Stimulated activated CD4-positive, alpha-beta T cell treated with anti-CD3 and anti-CD28 coated beads, Interleukin-12 subunit alpha, Interleukin-12 subunit beta, amount 100 ng/mL, for 4 hours (primary cell): ENCODE results near the gene GUCA2A.
"Not testable (repeated sequence)": the region's sequence is repeated elsewhere in the genome, so short reads cannot be mapped to it uniquely, and the experiment has no call there.

Experiments
- DNase-seq: peaks from one replicate; pipeline ENCODE4 v3.0.0-alpha.2; 2020

The GUCA2A gene

DNA sequence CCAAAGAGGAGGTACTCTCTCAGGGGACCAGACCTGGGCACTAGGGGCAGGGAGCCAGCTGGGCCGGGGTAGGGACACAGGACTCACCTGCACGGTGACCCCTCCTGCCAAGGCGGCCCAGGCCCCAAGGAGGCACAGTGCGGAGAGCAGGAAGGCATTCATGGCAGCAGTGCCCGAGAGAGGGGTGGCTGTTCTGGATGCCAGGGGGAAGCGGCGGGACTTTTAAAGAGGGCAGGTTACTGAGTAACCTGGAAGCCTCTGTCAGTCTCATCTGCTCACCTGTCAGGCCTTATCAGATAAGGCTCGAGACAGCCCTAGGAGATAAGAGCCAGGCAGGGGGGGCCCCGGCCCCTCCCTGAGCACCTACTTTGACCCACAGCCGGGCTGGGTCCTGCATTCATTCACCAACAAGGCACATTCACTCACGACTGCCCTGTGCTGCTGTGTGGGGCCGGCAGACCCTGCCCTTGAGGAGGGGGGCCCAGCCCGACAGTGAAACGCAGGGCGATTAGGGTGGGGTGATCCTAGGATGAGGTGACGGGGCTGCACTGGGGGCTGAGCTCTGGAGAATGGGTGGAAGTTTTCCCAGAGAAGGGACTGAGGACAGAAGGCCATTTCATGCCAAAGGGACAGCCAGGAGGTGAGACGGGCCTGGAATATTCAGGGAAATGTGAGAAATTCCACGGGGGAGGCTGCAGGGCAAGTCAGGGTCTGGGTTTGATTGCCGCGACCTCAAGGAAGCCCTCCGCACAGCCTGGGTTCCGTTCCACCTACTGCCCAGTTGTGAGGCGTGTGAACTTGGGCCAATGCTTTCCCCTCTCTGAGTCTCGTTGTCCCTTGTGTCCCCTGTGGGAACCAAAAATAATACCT is at the start of gene GUCA2A:
Gene GUCA2A, minus strand, starts transcription at position 195 of the 870 bp plus-strand sequence. Its CDS starts 33 bp downstream, at position 162.
- no peak for DNase-seq

DNA sequence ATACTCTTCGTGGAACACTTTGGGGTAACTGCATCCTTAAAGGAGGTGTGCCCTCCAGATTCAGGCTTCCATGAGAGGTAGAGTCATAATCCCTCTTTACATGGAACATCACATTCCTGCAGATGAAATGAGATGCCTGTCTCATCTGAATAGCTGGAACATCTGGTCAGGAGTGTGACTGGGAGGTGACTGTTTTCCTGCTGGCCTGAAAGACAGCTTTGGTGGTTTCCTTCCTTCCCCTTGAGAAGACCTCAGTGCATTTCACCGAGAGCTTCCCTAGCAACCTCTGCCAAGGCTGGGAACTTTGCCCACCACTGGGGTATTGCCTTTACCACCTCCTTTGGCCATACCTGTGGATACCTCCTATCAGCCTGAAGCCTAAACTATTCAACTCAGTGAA is 46.7 kb upstream of the GUCA2A start:
- no peak for DNase-seq

DNA sequence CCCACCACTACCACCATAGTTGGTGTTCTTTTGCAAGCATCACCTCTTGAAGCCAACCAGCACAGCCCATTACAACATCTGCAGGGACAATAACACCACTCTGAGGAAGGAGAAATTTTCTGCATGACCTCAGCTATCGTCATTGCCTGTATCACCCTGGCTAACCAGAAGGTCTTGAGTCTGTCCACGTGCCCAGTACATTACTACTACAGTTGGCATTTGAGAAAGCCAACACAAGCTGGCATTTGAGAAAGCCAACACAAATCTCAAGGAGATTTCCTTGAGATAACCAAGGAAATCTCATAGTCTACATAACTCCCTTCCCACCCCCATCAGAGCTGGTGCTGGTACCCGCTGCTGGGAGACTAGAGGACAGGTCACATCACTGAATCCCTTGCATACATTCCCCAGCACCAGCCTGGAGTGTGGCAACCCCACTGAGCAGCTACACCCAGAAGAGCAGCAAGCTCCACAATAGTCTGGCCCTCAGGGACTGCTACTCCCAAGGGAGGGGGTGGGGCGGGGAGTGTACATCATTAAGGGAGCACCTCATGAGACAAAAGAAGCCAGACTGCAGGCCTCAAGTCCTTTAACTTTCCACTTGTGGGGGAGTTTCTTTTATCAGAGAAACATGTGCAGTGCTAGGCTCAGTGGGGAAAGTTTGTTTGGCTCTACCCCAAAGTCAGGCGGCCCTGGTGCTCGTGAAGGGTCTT is 46.0 kb upstream of the GUCA2A start:
- no peak for DNase-seq

- no peak for DNase-seq
Observed at GRCh38 chr1:42209526-42210251, 45.1 kb upstream of the GUCA2A start.

GRCh38 chr1:42206930-42207329 is 42.4 kb upstream of the GUCA2A start:
- DNase-seq, result not testable (repeated sequence)

- no peak for DNase-seq
Observed at GRCh38 chr1:42206164-42206563, 41.6 kb upstream of the GUCA2A start.

DNA sequence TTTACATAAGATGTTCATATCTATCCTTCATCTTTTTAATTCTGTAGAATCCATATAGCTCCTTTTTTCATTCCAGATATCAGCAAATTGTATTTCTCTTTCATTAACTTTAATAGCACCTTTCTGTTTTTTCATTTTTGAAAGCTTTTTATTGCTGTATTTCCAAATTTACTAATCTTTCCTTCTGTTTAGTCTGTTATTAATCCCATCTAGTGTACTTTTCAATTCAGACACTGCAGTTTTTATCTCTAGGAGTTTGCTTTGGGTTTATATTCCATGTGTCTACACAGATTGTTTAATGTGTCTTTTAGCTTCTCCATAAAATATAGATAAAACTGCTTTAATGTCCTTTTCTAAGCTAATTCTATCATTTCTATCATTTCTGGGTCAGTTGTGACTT is 37.4 kb upstream of the GUCA2A start:
- DNase-seq, result no peak

- no peak for DNase-seq
Observed at GRCh38 chr1:42198251-42198650, 33.7 kb upstream of the GUCA2A start.

GRCh38 chr1:42195841-42196240 is 31.3 kb upstream of the GUCA2A start:
- DNase-seq, result no peak

GRCh38 chr1:42192106-42192505 is 27.6 kb upstream of the GUCA2A start:
- no peak for DNase-seq

DNA sequence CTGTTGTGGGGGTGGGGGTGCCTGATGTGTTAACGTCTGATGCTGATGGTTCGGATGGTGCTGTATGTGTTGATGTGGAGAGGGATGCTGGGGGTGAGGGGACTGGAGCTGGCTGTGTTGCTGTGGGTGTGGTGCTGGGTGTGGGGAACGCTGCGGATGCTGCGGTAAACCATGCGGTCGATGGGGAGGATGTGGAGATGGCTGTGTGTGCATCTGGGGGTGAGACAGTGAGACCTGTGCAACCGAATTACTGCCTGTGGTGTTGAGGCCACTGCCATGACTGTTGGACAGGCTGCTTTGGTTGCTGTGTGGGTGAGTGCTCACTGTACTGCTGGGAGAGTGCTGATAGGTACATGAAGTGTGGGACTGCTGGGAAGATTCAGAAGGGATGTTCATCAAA is 26.8 kb upstream of the GUCA2A start:
- no peak for DNase-seq

DNA sequence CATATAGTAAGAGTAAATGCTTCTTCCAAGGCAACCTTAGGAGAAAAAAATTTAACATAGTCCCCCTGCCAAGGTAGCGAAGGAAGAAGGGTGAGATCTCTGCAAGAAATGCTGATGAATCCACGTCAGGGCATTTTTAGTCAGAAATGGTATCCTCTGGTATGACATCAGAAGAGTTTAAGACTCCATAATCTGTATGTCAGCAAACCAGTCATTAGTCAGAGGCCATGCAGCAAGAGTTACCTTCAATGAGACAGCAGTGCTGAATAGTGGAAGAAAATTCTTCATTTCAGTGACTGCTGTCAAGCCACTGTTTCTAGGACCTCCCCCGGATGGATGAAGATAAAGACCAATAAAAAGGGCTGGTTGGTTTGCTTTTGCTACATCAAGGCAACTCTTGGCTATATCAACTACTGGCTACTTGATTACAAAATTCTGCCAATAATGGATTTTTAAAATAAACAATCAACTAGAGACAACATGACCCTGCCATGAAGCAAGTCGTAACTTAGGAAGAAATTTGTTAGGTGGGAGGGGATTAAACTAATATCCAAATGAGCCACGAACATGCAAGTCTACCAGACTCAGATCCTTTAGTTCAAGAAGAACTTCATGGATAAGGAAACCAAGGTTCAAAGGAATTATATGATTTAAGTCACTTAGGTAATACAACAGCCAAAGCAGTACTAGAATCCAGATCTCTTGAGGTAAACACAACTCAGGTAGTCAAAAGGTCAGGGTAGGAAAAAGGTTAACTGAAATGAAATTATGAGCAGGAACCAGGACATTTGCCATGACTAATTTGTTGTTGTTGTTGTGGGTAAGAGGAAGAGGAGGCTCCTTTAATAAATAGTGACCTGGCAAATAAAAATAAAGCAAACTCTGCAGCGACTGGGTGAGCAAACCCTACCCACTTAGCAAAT is 25.6 kb upstream of the GUCA2A start:
- no peak for DNase-seq

- DNase-seq, result no peak
Observed at GRCh38 chr1:42186152-42186551, 21.6 kb upstream of the GUCA2A start.

- DNase-seq, result no peak
Observed at GRCh38 chr1:42184616-42185015, 20.1 kb upstream of the GUCA2A start.

- no peak for DNase-seq
Observed at GRCh38 chr1:42183957-42184268, 19.4 kb upstream of the GUCA2A start.

GRCh38 chr1:42183210-42183956 is 18.8 kb upstream of the GUCA2A start:
- no peak for DNase-seq

- DNase-seq, result no peak
Observed at GRCh38 chr1:42181687-42182086, 17.1 kb upstream of the GUCA2A start.

DNA sequence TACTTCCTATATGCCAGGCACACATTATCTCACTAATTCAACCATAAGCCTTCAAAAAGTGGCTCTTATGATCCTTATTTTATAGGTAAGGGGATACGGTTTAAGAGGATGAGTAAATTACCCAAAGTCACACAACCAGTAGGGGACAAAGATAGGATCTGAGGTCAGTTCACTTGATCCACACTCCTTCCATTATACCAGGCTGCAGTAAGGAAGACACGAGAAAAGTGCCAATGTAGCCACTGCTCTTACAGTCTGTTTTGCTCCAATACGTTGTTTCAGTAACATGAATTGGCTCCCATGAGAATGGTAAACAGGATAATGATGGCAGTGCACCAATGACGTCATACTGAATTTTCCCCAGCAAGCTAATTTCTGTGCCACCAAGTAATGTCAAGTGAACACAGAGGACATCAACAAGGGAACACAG is 15.4 kb upstream of the GUCA2A start:
- no peak for DNase-seq

DNA sequence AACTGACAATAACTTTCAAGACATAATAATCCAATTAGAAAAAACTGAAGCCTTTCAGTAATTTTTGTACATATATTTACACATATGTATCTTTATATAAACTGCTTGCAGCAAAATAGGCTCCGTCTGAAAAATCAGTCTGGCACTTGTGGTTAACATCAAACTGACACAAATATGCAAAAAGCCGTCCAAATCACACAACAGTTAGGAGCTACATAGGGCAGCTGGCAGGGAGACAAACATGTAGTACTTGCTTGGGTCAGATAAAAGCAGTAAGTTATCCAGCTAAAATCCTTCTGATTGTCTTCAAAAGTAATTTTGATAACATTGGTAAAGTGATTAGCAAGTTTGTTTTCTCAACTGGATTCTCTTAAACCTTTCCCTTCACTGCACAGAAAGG is 14.7 kb upstream of the GUCA2A start:
- no peak for DNase-seq

- no peak for DNase-seq
Observed at GRCh38 chr1:42178249-42178648, 13.7 kb upstream of the GUCA2A start.

DNA sequence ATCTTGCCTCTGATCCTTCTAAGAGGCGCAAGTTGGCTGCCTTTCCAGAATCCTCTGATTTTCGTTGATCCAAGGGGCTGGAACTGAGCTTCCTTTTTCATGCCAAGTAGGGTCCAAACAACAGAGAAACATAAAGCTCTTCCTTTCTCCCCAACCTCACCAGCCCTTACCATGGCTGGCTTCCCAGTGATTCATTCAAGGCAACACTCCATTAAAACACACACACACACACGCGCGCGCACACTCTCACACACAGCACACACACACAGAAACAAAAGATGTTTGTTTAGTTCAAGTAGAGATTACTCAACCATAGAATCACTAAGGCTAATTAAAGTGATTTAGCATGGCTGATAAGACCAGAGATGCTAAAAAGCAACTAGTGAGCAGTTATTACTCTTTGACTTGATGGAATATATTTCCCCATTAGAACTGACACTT is 13.0 kb upstream of the GUCA2A start:
- DNase-seq, result no peak
